ENCODE measurements around the gene FAM222B. TPM values are rescaled to one million over a fixed set of nuclear protein-coding genes. Genes with fewer than 3 reads are reported as not detected.
"Not testable (repeated sequence)": the region's sequence is repeated elsewhere in the genome, so short reads cannot be mapped to it uniquely, and the experiment has no call there.

Gene FAM222B
- polyA plus RNA-seq, 1 experiment, result 5.2 TPM

DNA sequence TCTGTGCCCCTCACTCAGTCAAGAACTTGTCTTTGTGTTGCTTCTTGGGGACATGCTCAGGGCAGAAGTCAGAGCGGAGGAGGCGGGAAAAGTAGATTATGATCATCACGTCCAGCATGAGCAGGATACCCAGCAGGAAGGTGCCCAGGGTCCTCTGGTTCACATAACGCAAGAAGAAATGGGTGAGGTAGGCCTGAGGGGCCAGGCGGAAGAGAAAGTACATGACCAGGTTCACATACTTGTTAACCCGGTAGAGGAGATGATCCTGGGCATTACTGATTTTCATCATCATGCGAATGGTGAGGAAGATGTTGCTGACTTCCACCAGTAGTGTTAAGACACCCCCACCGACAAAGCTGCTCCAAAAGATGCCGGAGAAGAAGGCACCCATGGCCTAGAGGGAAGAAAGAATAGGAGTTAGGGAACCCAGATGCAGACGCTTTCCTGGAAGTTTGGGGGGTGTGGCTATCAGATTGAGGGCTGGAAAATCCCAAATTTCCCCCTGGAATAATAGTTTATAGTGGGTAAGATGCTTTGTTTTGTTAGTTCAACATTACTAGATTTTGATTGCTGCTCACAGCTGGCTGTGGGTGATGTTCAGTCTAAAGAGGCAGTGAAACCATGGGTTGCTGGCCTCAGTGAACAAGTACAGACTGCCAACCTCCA is 118.0 kb downstream of the FAM222B start:
- ChIA-PET POLR2A (interaction anchor here (0.6 kb wide), 1 partner anchor 78 kb away, joined by 4 read pairs; no protein-coding TSS in a partner anchor), CTCF (interaction anchor here (0.8 to 10.9 kb wide), 6 partner anchors 14 to 228 kb away, joined by 3 to 416 read pairs (median 8); partner anchors contain the start of genes PROCA1 and TRAF4)
- TF ChIP-seq, protein P1, sequence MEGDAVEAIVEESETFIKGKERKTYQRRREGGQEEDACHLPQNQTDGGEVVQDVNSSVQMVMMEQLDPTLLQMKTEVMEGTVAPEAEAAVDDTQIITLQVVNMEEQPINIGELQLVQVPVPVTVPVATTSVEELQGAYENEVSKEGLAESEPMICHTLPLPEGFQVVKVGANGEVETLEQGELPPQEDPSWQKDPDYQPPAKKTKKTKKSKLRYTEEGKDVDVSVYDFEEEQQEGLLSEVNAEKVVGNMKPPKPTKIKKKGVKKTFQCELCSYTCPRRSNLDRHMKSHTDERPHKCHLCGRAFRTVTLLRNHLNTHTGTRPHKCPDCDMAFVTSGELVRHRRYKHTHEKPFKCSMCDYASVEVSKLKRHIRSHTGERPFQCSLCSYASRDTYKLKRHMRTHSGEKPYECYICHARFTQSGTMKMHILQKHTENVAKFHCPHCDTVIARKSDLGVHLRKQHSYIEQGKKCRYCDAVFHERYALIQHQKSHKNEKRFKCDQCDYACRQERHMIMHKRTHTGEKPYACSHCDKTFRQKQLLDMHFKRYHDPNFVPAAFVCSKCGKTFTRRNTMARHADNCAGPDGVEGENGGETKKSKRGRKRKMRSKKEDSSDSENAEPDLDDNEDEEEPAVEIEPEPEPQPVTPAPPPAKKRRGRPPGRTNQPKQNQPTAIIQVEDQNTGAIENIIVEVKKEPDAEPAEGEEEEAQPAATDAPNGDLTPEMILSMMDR (IDR thresholded peaks at IDR 0.05; ENCODE audit: insufficient read depth, low read depth, low read length), result no peak
- H3K36me3 ChIP-seq (ENCODE audit: control insufficient read depth, insufficient read depth, low read length), result peaks cover 18% of the 10 kb centered on the region
- DNase-seq (ENCODE audit: low read depth), result no peak
- H3K27me3 ChIP-seq (ENCODE audit: control insufficient read depth, insufficient read depth, low read length), result no peaks in the 10 kb centered on the region
- H3K4me3 ChIP-seq (ENCODE audit: low read depth, low read length), result no peak overlapping the region

DNA sequence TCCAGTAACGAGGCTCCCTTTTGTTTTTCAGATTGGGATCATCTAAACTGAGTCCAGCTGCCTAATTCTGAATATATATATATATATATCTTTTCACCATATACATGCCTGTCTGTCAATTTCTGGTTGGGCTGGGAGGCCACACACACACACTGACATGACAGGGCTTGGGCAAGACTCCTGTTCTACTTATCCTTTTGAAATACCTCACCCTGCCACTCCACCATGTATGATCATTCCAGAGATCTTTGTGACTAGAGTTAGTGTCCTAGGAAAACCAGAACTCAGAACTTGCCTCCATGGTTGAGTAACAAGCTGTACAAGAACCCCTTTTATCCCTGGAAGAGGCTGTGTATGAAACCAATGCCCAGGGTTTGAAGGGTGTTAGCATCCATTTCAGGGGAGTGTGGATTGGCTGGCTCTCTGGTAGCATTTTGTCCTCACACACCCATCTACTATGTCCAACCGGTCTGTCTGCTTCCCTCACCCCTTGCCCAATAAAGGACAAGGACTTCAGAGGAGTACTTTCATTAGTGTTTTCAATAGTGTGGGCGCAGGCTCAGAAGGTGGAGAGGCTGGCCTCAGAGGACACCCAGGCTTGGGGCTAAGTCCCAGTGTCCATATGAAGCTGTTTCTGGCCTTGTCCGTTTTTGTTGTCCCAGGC is 118.6 kb downstream of the FAM222B start:
- DNase-seq (ENCODE audit: low read depth); H3K4me3 ChIP-seq (ENCODE audit: low read depth, low read length); H3K27me3 ChIP-seq (ENCODE audit: control insufficient read depth, insufficient read depth, low read length): not testable (repeated sequence)
- ChIA-PET POLR2A (interaction anchor here (0.6 kb wide), 1 partner anchor 77 kb away, joined by 4 read pairs; no protein-coding TSS in a partner anchor), CTCF (interaction anchor here (1.1 to 10.9 kb wide), 2 partner anchors 24 to 229 kb away, joined by 5 to 416 read pairs; partner anchors contain the start of gene TRAF4)
- H3K36me3 ChIP-seq (ENCODE audit: control insufficient read depth, insufficient read depth, low read length), result peaks cover 18% of the 10 kb centered on the region

DNA sequence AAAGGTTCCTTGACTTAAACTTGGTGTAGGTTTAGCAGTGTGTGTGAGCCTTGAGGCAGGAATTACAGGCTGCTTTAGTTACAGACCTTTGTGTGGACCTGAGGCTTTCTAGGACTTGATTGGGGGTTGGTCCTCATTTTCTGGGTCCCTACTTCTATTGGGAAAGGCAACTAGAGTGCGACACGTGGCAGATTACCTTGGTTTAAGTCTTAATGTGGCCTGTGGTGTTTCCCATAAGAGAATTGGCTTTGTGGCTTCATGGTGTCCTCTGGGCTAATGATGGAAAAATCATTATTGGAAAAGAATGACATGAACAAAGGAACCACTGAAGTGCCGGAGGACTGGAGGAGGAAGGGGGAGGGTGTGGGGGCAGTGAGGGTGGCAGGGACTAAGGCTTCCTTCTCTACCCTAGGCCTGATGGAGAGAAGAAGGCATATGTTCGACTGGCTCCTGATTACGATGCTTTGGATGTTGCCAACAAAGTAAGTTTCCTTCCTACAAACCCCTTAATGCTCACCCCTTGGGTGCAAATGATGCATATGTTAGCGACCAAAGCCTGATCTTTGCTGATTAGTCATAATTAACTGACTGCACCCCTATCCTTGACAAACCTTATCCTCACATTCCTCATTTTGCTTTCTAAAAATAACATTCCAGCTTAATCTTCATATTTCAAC is 119.3 kb downstream of the FAM222B start:
- TF ChIP-seq, protein P1 (IDR thresholded peaks at IDR 0.05; ENCODE audit: insufficient read depth, low read depth, low read length), result no peak
- no peak overlapping the region for H3K4me3 ChIP-seq (ENCODE audit: low read depth, low read length)
- no peaks in the 10 kb centered on the region for H3K27me3 ChIP-seq (ENCODE audit: control insufficient read depth, insufficient read depth, low read length)
- no peak for DNase-seq (ENCODE audit: low read depth)
- H3K36me3 ChIP-seq (ENCODE audit: control insufficient read depth, insufficient read depth, low read length), result peaks cover 18% of the 10 kb centered on the region
- ChIA-PET POLR2A (no interaction called here), CTCF (interaction anchor here (10.9 kb wide), 1 partner anchor 25 kb away, joined by 416 read pairs; the partner anchor contains the start of gene TRAF4)

DNA sequence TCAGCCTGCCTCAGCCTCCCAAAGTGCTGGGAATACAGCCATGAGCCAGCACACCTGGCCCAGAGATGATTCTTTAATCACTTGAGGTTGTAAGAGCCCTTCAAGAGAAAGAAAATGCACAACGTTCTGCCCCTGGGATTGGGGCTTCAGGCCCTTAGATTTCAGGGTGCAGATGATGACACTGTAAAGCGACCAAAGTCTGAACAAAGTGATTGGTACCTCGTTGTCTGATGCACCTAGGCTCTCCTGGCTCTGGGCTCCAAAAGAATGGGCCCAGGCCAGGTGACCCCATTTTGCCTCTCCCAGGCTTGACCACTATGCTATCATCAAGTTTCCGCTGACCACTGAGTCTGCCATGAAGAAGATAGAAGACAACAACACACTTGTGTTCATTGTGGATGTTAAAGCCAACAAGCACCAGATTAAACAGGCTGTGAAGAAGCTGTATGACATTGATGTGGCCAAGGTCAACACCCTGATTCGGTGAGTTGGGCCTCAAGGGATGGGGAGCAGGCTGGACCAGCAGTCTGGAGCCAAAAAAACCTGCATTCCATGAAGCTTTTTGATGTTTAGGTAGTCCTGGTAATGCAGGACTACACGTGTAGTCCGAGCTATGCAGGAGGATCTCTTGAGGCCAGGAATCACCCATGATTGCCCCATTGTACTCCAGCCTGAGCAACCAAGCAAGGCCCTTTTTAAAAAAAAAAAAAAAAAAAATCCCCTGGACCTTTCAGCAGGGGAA is 120.0 kb downstream of the FAM222B start:
- POLR2A ChIA-PET, result no interaction called here
- TF ChIP-seq, protein P1 (IDR thresholded peaks at IDR 0.05; ENCODE audit: insufficient read depth, low read depth, low read length), result no peak
- CTCF ChIA-PET, result interaction anchor here (0.9 to 1.5 kb wide), 2 partner anchors 28 to 227 kb away, joined by 3 to 10 read pairs; no protein-coding TSS in a partner anchor
- no peak for DNase-seq (ENCODE audit: low read depth)
- Histone ChIP-seq H3K27me3 (ENCODE audit: control insufficient read depth, insufficient read depth, low read length) (no peaks in the 10 kb centered on the region), H3K36me3 (ENCODE audit: control insufficient read depth, insufficient read depth, low read length) (peaks cover 18% of the 10 kb centered on the region), H3K4me3 (ENCODE audit: low read depth, low read length) (no peak overlapping the region)

DNA sequence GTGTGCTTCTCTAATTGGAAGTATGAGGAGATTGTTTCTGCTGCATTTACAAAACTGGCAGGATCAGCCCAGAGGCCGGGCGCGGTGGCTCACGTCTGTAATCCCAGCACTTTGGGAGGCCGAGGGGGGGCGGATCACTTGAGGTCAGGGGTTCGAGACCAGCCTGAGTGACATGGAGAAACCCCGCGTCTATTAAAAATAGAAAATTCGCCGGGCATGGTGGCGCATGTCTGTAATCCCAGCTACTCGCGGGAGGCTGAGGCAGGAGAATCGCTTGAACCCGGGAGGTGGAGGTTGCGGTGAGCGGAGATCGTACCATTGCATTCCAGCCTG is 121.6 kb downstream of the FAM222B start:
- POLR2A ChIA-PET; H3K27me3 ChIP-seq (ENCODE audit: control insufficient read depth, insufficient read depth, low read length); DNase-seq (ENCODE audit: low read depth): not testable (repeated sequence)
- Histone ChIP-seq H3K36me3 (ENCODE audit: control insufficient read depth, insufficient read depth, low read length) (peaks cover 18% of the 10 kb centered on the region), H3K4me3 (ENCODE audit: low read depth, low read length) (peak overlapping the region; percentile 60)
- CTCF ChIA-PET, result interaction anchor here (1.1 to 1.2 kb wide), 3 partner anchors 10 to 43 kb away, joined by 3 to 4 read pairs (median 3); partner anchors contain the start of gene PROCA1
